NT2/D1 (cell line): ENCODE results near the gene C10orf90.

Experiments
- SUZ12 ChIP-seq: IDR thresholded peaks from 2 replicates; pipeline ENCODE4 v1.6.1; 2011; ENCODE audit not compliant: insufficient read length, insufficient read depth; ENCODE audit errors: extremely low read depth
- YY1 ChIP-seq: IDR thresholded peaks from 2 replicates; pipeline ENCODE4 v1.6.1; 2011; ENCODE audit not compliant: insufficient read length, insufficient read depth
- ZNF274 ChIP-seq: IDR thresholded peaks from 2 replicates; pipeline ENCODE4 v1.6.1; 2011; ENCODE audit warnings: mild to moderate bottlenecking, low read depth, low read length

DNA sequence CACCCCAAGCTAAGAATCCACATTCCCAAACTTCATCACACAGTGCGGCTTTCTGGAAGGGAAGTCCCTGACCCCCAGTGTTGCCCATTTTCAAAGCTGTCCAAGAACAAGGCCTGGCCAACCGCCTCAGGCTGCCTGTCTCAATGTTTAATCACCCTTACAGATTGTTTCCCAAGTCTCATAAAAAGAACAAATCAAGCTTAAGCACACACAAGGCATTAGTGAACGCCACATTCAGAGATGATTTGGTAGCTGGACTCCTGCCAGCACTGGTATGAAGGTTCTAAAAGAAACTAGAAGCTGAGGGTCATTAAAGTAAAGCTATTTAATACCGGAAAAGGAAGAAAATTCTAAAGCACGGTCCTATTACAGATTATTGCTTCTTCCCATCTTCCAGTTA lies 35.6 kb downstream of the C10orf90 start:
- TF ChIP-seq ZNF274 (no peak), SUZ12 (no peak), YY1 (no peak)
